Gastrocnemius medialis (tissue), 4 donors: Measurements from ENCODE around the gene NEK6.

ENCODE experiments used
- CTCF ChIP-seq, 5 experiments: fragments of 450-650 bp in 3 of 5; fragments of 200-600 bp in 2 of 5; sonication (generic) in 2 of 5; IDR thresholded peaks in 4 of 5; conservative IDR thresholded peaks in 1 of 5; 1 replicate in 4 of 5; 2 replicates in 1 of 5; pipeline ENCODE4 v1.5.1; 2016 to 2019; ENCODE audit warnings: antibody characterized with exemption in 5 of 5, mild to moderate bottlenecking in 3 of 5, moderate library complexity in 3 of 5
- POLR2A ChIP-seq, 2 donors: fragments of 450-650 bp; IDR thresholded peaks; one replicate each; pipeline ENCODE4 v1.6.1; 2017; ENCODE audit warnings: antibody characterized with exemption in 2 of 2, mild to moderate bottlenecking in 2 of 2, moderate library complexity in 2 of 2

GRCh38 chr9:124342776-124343485, 85.2 kb downstream of the NEK6 start:
- TF ChIP-seq CTCF (IDR thresholded peaks at IDR 0.05 in 4 of 5, conservative IDR thresholded peaks at IDR 0.05 in 1 of 5) (no peak), POLR2A (IDR thresholded peaks at IDR 0.05) (peak in 1 of 2 donors; percentile 12)
